ENCODE results near the gene IL26.

- TF ChIP-seq POLR2A (IDR thresholded peaks at IDR 0.05) = no peak
- TF ChIP-seq CTCF (IDR thresholded peaks at IDR 0.05) = no peak
Observed at GRCh38 chr12:68264857-68265256, 39.2 kb upstream of the IL26 start.

Measured in right lobe of liver (tissue), 4 donors.